HEK293 (cell line): ENCODE data around the gene PRDM11.

Experiments
- CTCF ChIP-seq: fragments of 450-650 bp; formaldehyde crosslinking; IDR thresholded peaks from 2 replicates; pipeline ENCODE4 v1.5.1; 2016; ENCODE audit warnings: missing biosample characterization, missing genetic modification characterization
- EGR2 ChIP-seq: fragments of 450-650 bp; formaldehyde crosslinking; IDR thresholded peaks from 2 replicates; pipeline ENCODE4 v1.5.1; 2016; ENCODE audit warnings: low read depth, missing biosample characterization, missing genetic modification characterization
- YY1 ChIP-seq: fragments of 450-650 bp; formaldehyde crosslinking; IDR thresholded peaks from 2 replicates; pipeline ENCODE4 v1.5.1; 2018; ENCODE audit warnings: missing biosample characterization, missing genetic modification characterization
- ZBTB7A ChIP-seq: fragments of 450-650 bp; formaldehyde crosslinking; IDR thresholded peaks from 2 replicates; pipeline ENCODE4 v1.5.1; 2016; ENCODE audit warnings: low read depth, missing biosample characterization, missing genetic modification characterization
- ZNF121 ChIP-seq: fragments of 450-650 bp; formaldehyde crosslinking; IDR thresholded peaks from 2 replicates; pipeline ENCODE4 v1.5.1; 2016; ENCODE audit warnings: missing biosample characterization, missing genetic modification characterization
- ZNF274 ChIP-seq, 2 experiments: fragments of 200-500 bp in 1 of 2; fragments of 450-650 bp in 1 of 2; sonication (Bioruptor generic) in 1 of 2; formaldehyde crosslinking in 1 of 2; IDR thresholded peaks; 2 replicates each; pipeline versions ENCODE4 v1.5.1 to v1.6.1; 2014 to 2016; ENCODE audit warnings: borderline replicate concordance in 1 of 2, inconsistent platforms in 1 of 2, low read length in 1 of 2, missing biosample characterization in 1 of 2, missing genetic modification characterization in 1 of 2
- ZNF544 ChIP-seq: fragments of 450-650 bp; formaldehyde crosslinking; IDR thresholded peaks from 2 replicates; pipeline ENCODE4 v1.5.0; 2017; ENCODE audit warnings: missing biosample characterization, missing genetic modification characterization
- ZNF610 ChIP-seq: fragments of 450-650 bp; formaldehyde crosslinking; IDR thresholded peaks from 2 replicates; pipeline ENCODE4 v1.5.1; 2016; ENCODE audit warnings: missing biosample characterization, missing genetic modification characterization, borderline replicate concordance
- ZNF658 ChIP-seq: fragments of 450-650 bp; formaldehyde crosslinking; IDR thresholded peaks from 2 replicates; pipeline ENCODE4; 2016; ENCODE audit warnings: missing biosample characterization, missing genetic modification characterization
- ZXDB ChIP-seq: fragments of 450-650 bp; formaldehyde crosslinking; IDR thresholded peaks from 2 replicates; pipeline ENCODE4 v1.5.1; 2016; ENCODE audit warnings: missing biosample characterization, missing genetic modification characterization

GRCh38 chr11:45104006-45104789 is 42.2 kb upstream of the PRDM11 start:
- no peak for TF ChIP-seq CTCF (tag by site-specific recombination)
- no peak for TF ChIP-seq YY1
- TF ChIP-seq ZNF658 (tag by site-specific recombination) = no peak
- TF ChIP-seq ZNF544 (tag by site-specific recombination) = no peak
- TF ChIP-seq ZNF121 (tag by site-specific recombination) = no peak
- no peak for TF ChIP-seq EGR2 (tag by site-specific recombination)
- TF ChIP-seq ZNF610 (tag by site-specific recombination) = no peak
- no peak for TF ChIP-seq ZNF274 (IDR thresholded peaks at IDR 0.05; ENCODE audit: low read length)
- TF ChIP-seq ZNF274 (tag by site-specific recombination; IDR thresholded peaks at IDR 0.05; ENCODE audit: borderline replicate concordance) = no peak
- no peak for TF ChIP-seq ZBTB7A (tag by site-specific recombination)
- TF ChIP-seq ZXDB (tag by site-specific recombination) = no peak
